Vagina (tissue), 2 donors: ENCODE measurements around the gene LENG1.

Experiments
- POLR2A ChIP-seq, 2 donors: fragments of 450-650 bp; IDR thresholded peaks; one replicate each; pipeline ENCODE4 v1.6.1; 2017; ENCODE audit warnings: antibody characterized with exemption in 2 of 2, mild to moderate bottlenecking in 2 of 2, moderate library complexity in 2 of 2
- POLR2AphosphoS5 ChIP-seq, 2 donors: sonication (generic); formaldehyde crosslinking; IDR thresholded peaks; one replicate each; pipeline ENCODE4 v1.9.0; 2017; ENCODE audit warnings: antibody characterized with exemption in 2 of 2, mild to moderate bottlenecking in 2 of 2, low read depth in 1 of 2; ENCODE audit not compliant: insufficient read depth in 1 of 2
- TF ChIP-seq, protein P1 (sequence below), 3 experiments: fragments of 450-650 bp in 2 of 3; fragments of 200-600 bp in 1 of 3; sonication (generic) in 1 of 3; IDR thresholded peaks; one replicate each; pipeline ENCODE4 v1.5.1; 2017 to 2019; ENCODE audit warnings: antibody characterized with exemption in 3 of 3, mild to moderate bottlenecking in 2 of 3, moderate library complexity in 2 of 3

DNA sequence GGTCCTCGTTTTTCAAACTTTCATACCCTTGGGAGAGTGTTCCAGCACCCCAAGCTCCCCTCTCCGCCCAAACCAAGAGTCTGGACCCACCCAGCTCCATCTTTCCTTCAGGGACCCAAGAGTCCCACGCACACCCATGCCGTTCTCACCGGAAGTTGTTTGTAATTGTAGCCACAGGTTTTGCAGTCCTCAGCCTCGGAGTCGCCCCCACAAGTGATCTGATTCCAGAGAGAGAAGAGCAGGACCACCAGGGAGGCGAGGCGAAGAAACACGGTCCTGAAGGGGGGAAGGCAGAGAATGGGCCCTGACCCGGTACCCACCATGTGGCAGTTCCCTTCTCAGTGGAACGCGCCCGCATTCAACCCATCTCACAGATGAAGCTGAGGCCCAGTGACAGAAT is 3.4 kb upstream of the LENG1 start:
- TF ChIP-seq, protein P1, sequence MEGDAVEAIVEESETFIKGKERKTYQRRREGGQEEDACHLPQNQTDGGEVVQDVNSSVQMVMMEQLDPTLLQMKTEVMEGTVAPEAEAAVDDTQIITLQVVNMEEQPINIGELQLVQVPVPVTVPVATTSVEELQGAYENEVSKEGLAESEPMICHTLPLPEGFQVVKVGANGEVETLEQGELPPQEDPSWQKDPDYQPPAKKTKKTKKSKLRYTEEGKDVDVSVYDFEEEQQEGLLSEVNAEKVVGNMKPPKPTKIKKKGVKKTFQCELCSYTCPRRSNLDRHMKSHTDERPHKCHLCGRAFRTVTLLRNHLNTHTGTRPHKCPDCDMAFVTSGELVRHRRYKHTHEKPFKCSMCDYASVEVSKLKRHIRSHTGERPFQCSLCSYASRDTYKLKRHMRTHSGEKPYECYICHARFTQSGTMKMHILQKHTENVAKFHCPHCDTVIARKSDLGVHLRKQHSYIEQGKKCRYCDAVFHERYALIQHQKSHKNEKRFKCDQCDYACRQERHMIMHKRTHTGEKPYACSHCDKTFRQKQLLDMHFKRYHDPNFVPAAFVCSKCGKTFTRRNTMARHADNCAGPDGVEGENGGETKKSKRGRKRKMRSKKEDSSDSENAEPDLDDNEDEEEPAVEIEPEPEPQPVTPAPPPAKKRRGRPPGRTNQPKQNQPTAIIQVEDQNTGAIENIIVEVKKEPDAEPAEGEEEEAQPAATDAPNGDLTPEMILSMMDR (IDR thresholded peaks at IDR 0.05), result no peak
- TF ChIP-seq POLR2AphosphoS5 (IDR thresholded peaks at IDR 0.05; ENCODE audit: insufficient read depth in 1 of 2, low read depth in 1 of 2) (no peak), POLR2A (IDR thresholded peaks at IDR 0.05) (no peak)
